Measurements from ENCODE around the gene DLGAP1.

- TF ChIP-seq POLR2AphosphoS5 (IDR thresholded peaks at IDR 0.05) (no peak), CTCF (IDR thresholded peaks at IDR 0.05) (no peak), POLR2A (IDR thresholded peaks at IDR 0.05) (no peak)
These were observed 843.6 kb downstream of the DLGAP1 start for GRCh38 chr18:3611313-3612090.

Measured in breast epithelium (tissue), 3 donors.